Measurements from ENCODE around the gene PPP1R7.

DNA sequence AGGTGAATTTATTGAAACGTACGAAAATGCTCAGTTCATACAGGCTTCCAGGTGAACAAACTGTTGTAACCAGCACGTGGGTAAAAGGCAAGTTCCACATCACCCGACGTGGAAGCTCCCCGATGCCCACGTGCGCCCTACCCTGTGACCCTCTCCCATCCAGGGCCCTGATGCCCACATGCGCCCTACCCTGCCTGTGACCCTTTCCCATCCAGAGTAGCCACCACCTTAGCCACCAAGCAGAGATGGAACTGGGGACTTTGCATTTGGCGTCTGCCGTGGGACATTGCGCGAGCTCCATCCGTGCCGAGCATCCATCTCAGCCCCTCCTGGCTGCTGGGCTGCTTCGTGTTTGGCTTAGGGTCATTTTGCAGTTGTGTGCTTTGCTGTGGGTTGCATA is 75.7 kb downstream of the PPP1R7 start:
- TF ChIP-seq, protein P1, sequence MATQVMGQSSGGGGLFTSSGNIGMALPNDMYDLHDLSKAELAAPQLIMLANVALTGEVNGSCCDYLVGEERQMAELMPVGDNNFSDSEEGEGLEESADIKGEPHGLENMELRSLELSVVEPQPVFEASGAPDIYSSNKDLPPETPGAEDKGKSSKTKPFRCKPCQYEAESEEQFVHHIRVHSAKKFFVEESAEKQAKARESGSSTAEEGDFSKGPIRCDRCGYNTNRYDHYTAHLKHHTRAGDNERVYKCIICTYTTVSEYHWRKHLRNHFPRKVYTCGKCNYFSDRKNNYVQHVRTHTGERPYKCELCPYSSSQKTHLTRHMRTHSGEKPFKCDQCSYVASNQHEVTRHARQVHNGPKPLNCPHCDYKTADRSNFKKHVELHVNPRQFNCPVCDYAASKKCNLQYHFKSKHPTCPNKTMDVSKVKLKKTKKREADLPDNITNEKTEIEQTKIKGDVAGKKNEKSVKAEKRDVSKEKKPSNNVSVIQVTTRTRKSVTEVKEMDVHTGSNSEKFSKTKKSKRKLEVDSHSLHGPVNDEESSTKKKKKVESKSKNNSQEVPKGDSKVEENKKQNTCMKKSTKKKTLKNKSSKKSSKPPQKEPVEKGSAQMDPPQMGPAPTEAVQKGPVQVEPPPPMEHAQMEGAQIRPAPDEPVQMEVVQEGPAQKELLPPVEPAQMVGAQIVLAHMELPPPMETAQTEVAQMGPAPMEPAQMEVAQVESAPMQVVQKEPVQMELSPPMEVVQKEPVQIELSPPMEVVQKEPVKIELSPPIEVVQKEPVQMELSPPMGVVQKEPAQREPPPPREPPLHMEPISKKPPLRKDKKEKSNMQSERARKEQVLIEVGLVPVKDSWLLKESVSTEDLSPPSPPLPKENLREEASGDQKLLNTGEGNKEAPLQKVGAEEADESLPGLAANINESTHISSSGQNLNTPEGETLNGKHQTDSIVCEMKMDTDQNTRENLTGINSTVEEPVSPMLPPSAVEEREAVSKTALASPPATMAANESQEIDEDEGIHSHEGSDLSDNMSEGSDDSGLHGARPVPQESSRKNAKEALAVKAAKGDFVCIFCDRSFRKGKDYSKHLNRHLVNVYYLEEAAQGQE (IDR thresholded peaks at IDR 0.05), result no peak
- no peak for TF ChIP-seq YY1 (IDR thresholded peaks at IDR 0.05)
- TF ChIP-seq SP1 (IDR thresholded peaks at IDR 0.05), result no peak
- TF ChIP-seq, protein P2, sequence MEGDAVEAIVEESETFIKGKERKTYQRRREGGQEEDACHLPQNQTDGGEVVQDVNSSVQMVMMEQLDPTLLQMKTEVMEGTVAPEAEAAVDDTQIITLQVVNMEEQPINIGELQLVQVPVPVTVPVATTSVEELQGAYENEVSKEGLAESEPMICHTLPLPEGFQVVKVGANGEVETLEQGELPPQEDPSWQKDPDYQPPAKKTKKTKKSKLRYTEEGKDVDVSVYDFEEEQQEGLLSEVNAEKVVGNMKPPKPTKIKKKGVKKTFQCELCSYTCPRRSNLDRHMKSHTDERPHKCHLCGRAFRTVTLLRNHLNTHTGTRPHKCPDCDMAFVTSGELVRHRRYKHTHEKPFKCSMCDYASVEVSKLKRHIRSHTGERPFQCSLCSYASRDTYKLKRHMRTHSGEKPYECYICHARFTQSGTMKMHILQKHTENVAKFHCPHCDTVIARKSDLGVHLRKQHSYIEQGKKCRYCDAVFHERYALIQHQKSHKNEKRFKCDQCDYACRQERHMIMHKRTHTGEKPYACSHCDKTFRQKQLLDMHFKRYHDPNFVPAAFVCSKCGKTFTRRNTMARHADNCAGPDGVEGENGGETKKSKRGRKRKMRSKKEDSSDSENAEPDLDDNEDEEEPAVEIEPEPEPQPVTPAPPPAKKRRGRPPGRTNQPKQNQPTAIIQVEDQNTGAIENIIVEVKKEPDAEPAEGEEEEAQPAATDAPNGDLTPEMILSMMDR (IDR thresholded peaks at IDR 0.05; ENCODE audit: low read depth, low read length, missing input control), result no peak
- TF ChIP-seq, protein P3, sequence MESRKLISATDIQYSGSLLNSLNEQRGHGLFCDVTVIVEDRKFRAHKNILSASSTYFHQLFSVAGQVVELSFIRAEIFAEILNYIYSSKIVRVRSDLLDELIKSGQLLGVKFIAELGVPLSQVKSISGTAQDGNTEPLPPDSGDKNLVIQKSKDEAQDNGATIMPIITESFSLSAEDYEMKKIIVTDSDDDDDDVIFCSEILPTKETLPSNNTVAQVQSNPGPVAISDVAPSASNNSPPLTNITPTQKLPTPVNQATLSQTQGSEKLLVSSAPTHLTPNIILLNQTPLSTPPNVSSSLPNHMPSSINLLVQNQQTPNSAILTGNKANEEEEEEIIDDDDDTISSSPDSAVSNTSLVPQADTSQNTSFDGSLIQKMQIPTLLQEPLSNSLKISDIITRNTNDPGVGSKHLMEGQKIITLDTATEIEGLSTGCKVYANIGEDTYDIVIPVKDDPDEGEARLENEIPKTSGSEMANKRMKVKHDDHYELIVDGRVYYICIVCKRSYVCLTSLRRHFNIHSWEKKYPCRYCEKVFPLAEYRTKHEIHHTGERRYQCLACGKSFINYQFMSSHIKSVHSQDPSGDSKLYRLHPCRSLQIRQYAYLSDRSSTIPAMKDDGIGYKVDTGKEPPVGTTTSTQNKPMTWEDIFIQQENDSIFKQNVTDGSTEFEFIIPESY (IDR thresholded peaks at IDR 0.05), result no peak
- no peak for TF ChIP-seq GABPA (IDR thresholded peaks at IDR 0.05 in 1 of 2, conservative IDR thresholded peaks at IDR 0.05 in 1 of 2)
- TF ChIP-seq JUND (IDR thresholded peaks at IDR 0.05), result no peak
- no peak for TF ChIP-seq RXRA (IDR thresholded peaks at IDR 0.05)
- TF ChIP-seq RAD21 (IDR thresholded peaks at IDR 0.05), result no peak
- TF ChIP-seq EGR1 (IDR thresholded peaks at IDR 0.05; ENCODE audit: low read depth in 2 of 2), result no peak
- TF ChIP-seq, protein P4, sequence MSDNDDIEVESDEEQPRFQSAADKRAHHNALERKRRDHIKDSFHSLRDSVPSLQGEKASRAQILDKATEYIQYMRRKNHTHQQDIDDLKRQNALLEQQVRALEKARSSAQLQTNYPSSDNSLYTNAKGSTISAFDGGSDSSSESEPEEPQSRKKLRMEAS (IDR thresholded peaks at IDR 0.05), result no peak
- TF ChIP-seq TAF1 (conservative IDR thresholded peaks at IDR 0.05), result no peak
- no peak for TF ChIP-seq FOXA1 (IDR thresholded peaks at IDR 0.05)

All from liver (tissue), 3 donors.